Measurements from ENCODE around the gene LDB3. TPM values are rescaled to one million over a fixed set of nuclear protein-coding genes. Genes with fewer than 3 reads are reported as not detected.

The LDB3 gene
- total RNA-seq, 5 donors from 2014 or later (not counting 1 experiment from before 2014, with no cell fraction given), result 0.07 to 0.16 (median 0.12) TPM; not detected in 2

GRCh38 chr10:86684331-86685097 is 16.2 kb downstream of the LDB3 start:
- ChIA-PET POLR2A (no interaction called here), CTCF (interaction anchor here in 1 of 2 donors (0.5 to 0.9 kb wide), 2 partner anchors 15 to 528 kb away, joined by 3 read pairs; no protein-coding TSS in a partner anchor)
- no peak overlapping the region for H3K27ac Mint-ChIP-seq

GRCh38 chr10:86685416-86685815 is 17.1 kb downstream of the LDB3 start:
- H3K36me3 Mint-ChIP-seq, result no peaks in the 10 kb centered on the region
- peaks cover 5 to 12% (median 7%) of the 10 kb centered on the region in 3 donors for H3K4me1 Mint-ChIP-seq
- H3K27me3 Mint-ChIP-seq, result peaks cover 0 to 12% of the 10 kb centered on the region in 2 donors
- no peak overlapping the region for H3K27ac ChIP-seq (ENCODE audit: low read length)
- ChIA-PET CTCF (no interaction called here), POLR2A (no interaction called here)
- no peak overlapping the region for H3K27ac Mint-ChIP-seq
- H3K36me3 ChIP-seq (ENCODE audit: control insufficient read depth in 2 of 2, extremely low read depth in 1 of 2, insufficient read depth in 1 of 2, low read length in 1 of 2), result no peaks in the 10 kb centered on the region
- WGBS (ENCODE audit: insufficient coverage), result 85% methylated on average over 8 of the region's 9 CpGs
- H3K9me3 Mint-ChIP-seq, result no peaks in the 10 kb centered on the region
- ATAC-seq (replicated peaks in 1 of 4) (no peak), DNase-seq (no peak)
- H3K4me1 ChIP-seq (ENCODE audit: control insufficient read depth in 1 of 2, extremely low read depth in 1 of 2, insufficient read depth in 2 of 2, low read length in 2 of 2), result peaks cover 0 to 9% of the 10 kb centered on the region in 2 experiments
- no peak overlapping the region for H3K4me3 ChIP-seq (ENCODE audit: control insufficient read depth in 1 of 2, extremely low read depth in 1 of 2, low read length in 1 of 2)
- H3K9me3 ChIP-seq, result no peaks in the 10 kb centered on the region
- peaks cover 0 to 40% of the 10 kb centered on the region in 2 experiments for H3K27me3 ChIP-seq (replicated peaks in 1 of 2; ENCODE audit: control insufficient read depth in 2 of 2, extremely low read depth in 1 of 2, insufficient read depth in 2 of 2, low read length in 1 of 2)
- no peak overlapping the region for H3K4me3 Mint-ChIP-seq

More at GRCh38 chr10:86684331-86685097, 16.2 kb downstream of the LDB3 start:
- Histone ChIP-seq H3K4me3 (ENCODE audit: control insufficient read depth in 1 of 2, extremely low read depth in 1 of 2, low read length in 1 of 2) (no peak overlapping the region), H3K27me3 (replicated peaks in 1 of 2; ENCODE audit: control insufficient read depth in 2 of 2, extremely low read depth in 1 of 2, insufficient read depth in 2 of 2, low read length in 1 of 2) (peaks cover 0 to 45% of the 10 kb centered on the region in 2 experiments), H3K9me3 (no peaks in the 10 kb centered on the region), H3K27ac (ENCODE audit: low read length) (no peak overlapping the region), H3K4me1 (ENCODE audit: control insufficient read depth in 1 of 2, extremely low read depth in 1 of 2, insufficient read depth in 2 of 2, low read length in 2 of 2) (peaks cover 0 to 9% of the 10 kb centered on the region in 2 experiments), H3K36me3 (ENCODE audit: control insufficient read depth in 2 of 2, extremely low read depth in 1 of 2, insufficient read depth in 1 of 2, low read length in 1 of 2) (no peaks in the 10 kb centered on the region)
- Mint-ChIP-seq H3K4me3 (no peak overlapping the region), H3K36me3 (no peaks in the 10 kb centered on the region), H3K9me3 (no peaks in the 10 kb centered on the region), H3K4me1 (peaks cover 5 to 12% (median 7%) of the 10 kb centered on the region in 3 donors), H3K27me3 (peaks cover 0 to 12% of the 10 kb centered on the region in 2 donors)
- DNase-seq (no peak), ATAC-seq (replicated peaks in 1 of 4) (no peak)
- WGBS (ENCODE audit: insufficient coverage), result 53% methylated on average over 6 of the region's 9 CpGs

- Histone ChIP-seq H3K27me3 (replicated peaks in 1 of 2; ENCODE audit: control insufficient read depth in 2 of 2, extremely low read depth in 1 of 2, insufficient read depth in 2 of 2, low read length in 1 of 2) (peaks cover 0 to 40% of the 10 kb centered on the region in 2 experiments), H3K4me1 (ENCODE audit: control insufficient read depth in 1 of 2, extremely low read depth in 1 of 2, insufficient read depth in 2 of 2, low read length in 2 of 2) (peaks cover 0 to 9% of the 10 kb centered on the region in 2 experiments), H3K4me3 (ENCODE audit: control insufficient read depth in 1 of 2, extremely low read depth in 1 of 2, low read length in 1 of 2) (no peak overlapping the region), H3K9me3 (no peaks in the 10 kb centered on the region), H3K36me3 (ENCODE audit: control insufficient read depth in 2 of 2, extremely low read depth in 1 of 2, insufficient read depth in 1 of 2, low read length in 1 of 2) (no peaks in the 10 kb centered on the region), H3K27ac (ENCODE audit: low read length) (no peak overlapping the region)
- Mint-ChIP-seq H3K4me1 (peaks cover 5 to 12% (median 7%) of the 10 kb centered on the region in 3 donors), H3K9me3 (no peaks in the 10 kb centered on the region), H3K27me3 (peaks cover 0 to 12% of the 10 kb centered on the region in 2 donors), H3K4me3 (no peak overlapping the region), H3K36me3 (no peaks in the 10 kb centered on the region), H3K27ac (no peak overlapping the region)
- DNase-seq (no peak), ATAC-seq (replicated peaks in 1 of 4) (no peak)
- ChIA-PET POLR2A (no interaction called here), CTCF (interaction anchor here in 1 of 2 donors (0.7 kb wide), 1 partner anchor 149 kb away, joined by 6 read pairs; no protein-coding TSS in a partner anchor)
- WGBS (ENCODE audit: insufficient coverage), result 82% methylated on average over 8 of the region's 13 CpGs
Measured at GRCh38 chr10:86685893-86686632, 17.8 kb downstream of the LDB3 start.

- Histone ChIP-seq H3K4me1 (ENCODE audit: control insufficient read depth in 1 of 2, extremely low read depth in 1 of 2, insufficient read depth in 2 of 2, low read length in 2 of 2) (peaks cover 0 to 9% of the 10 kb centered on the region in 2 experiments), H3K27ac (ENCODE audit: low read length) (no peak overlapping the region), H3K27me3 (replicated peaks in 1 of 2; ENCODE audit: control insufficient read depth in 2 of 2, extremely low read depth in 1 of 2, insufficient read depth in 2 of 2, low read length in 1 of 2) (peaks cover 0 to 37% of the 10 kb centered on the region in 2 experiments), H3K9me3 (no peaks in the 10 kb centered on the region), H3K36me3 (ENCODE audit: control insufficient read depth in 2 of 2, extremely low read depth in 1 of 2, insufficient read depth in 1 of 2, low read length in 1 of 2) (no peaks in the 10 kb centered on the region), H3K4me3 (ENCODE audit: control insufficient read depth in 1 of 2, extremely low read depth in 1 of 2, low read length in 1 of 2) (no peak overlapping the region)
- Mint-ChIP-seq H3K4me1 (peaks cover 5 to 12% (median 7%) of the 10 kb centered on the region in 3 donors), H3K36me3 (no peaks in the 10 kb centered on the region), H3K27ac (no peak overlapping the region), H3K27me3 (peaks cover 0 to 12% of the 10 kb centered on the region in 2 donors), H3K9me3 (no peaks in the 10 kb centered on the region), H3K4me3 (no peak overlapping the region)
- ChIA-PET POLR2A (no interaction called here), CTCF (interaction anchor here in 1 of 2 donors (0.6 to 0.7 kb wide), 2 partner anchors 82 to 148 kb away, joined by 3 to 6 read pairs; no protein-coding TSS in a partner anchor)
- ATAC-seq (replicated peaks in 1 of 4), result no peak
- no peak for DNase-seq
- WGBS (ENCODE audit: insufficient coverage), result 85% methylated on average over 15 of the region's 19 CpGs
Measured at GRCh38 chr10:86686972-86687371, 18.7 kb downstream of the LDB3 start.

- Histone ChIP-seq H3K36me3 (ENCODE audit: control insufficient read depth in 2 of 2, extremely low read depth in 1 of 2, insufficient read depth in 1 of 2, low read length in 1 of 2) (no peaks in the 10 kb centered on the region), H3K9me3 (no peaks in the 10 kb centered on the region), H3K27me3 (replicated peaks in 1 of 2; ENCODE audit: control insufficient read depth in 2 of 2, extremely low read depth in 1 of 2, insufficient read depth in 2 of 2, low read length in 1 of 2) (peaks cover 0 to 33% of the 10 kb centered on the region in 2 experiments), H3K4me1 (ENCODE audit: control insufficient read depth in 1 of 2, extremely low read depth in 1 of 2, insufficient read depth in 2 of 2, low read length in 2 of 2) (peaks cover 0 to 9% of the 10 kb centered on the region in 2 experiments), H3K4me3 (ENCODE audit: control insufficient read depth in 1 of 2, extremely low read depth in 1 of 2, low read length in 1 of 2) (no peak overlapping the region), H3K27ac (ENCODE audit: low read length) (no peak overlapping the region)
- H3K4me3 Mint-ChIP-seq, result no peak overlapping the region
- peaks cover 0 to 12% of the 10 kb centered on the region in 2 donors for H3K27me3 Mint-ChIP-seq
- H3K27ac Mint-ChIP-seq, result no peak overlapping the region
- WGBS (ENCODE audit: insufficient coverage), result no CpG with 5 or more reads among the region's 4 CpGs
- POLR2A ChIA-PET, result no interaction called here
- H3K4me1 Mint-ChIP-seq, result peaks cover 5 to 12% (median 7%) of the 10 kb centered on the region in 3 donors
- no peaks in the 10 kb centered on the region for H3K9me3 Mint-ChIP-seq
- no peak for DNase-seq
- ATAC-seq (replicated peaks in 1 of 4), result no peak
- H3K36me3 Mint-ChIP-seq, result no peaks in the 10 kb centered on the region
- CTCF ChIA-PET, result interaction anchor here in 1 of 2 donors (1.0 to 1.5 kb wide), 2 partner anchors 21 to 212 kb away, joined by 3 to 4 read pairs; no protein-coding TSS in a partner anchor
Measured at GRCh38 chr10:86687750-86688149, 19.4 kb downstream of the LDB3 start.

GRCh38 chr10:86688398-86688921 is 20.1 kb downstream of the LDB3 start:
- peaks cover 0 to 33% of the 10 kb centered on the region in 2 experiments for H3K27me3 ChIP-seq (replicated peaks in 1 of 2; ENCODE audit: control insufficient read depth in 2 of 2, extremely low read depth in 1 of 2, insufficient read depth in 2 of 2, low read length in 1 of 2)
- H3K27ac ChIP-seq (ENCODE audit: low read length), result no peak overlapping the region
- POLR2A ChIA-PET, result no interaction called here
- CTCF ChIA-PET, result interaction anchor here in 1 of 2 donors (0.9 to 1.5 kb wide), 3 partner anchors 17 to 212 kb away, joined by 3 to 5 read pairs (median 4); no protein-coding TSS in a partner anchor
- H3K27me3 Mint-ChIP-seq, result peaks cover 0 to 6% of the 10 kb centered on the region in 2 donors
- H3K36me3 ChIP-seq (ENCODE audit: control insufficient read depth in 2 of 2, extremely low read depth in 1 of 2, insufficient read depth in 1 of 2, low read length in 1 of 2), result no peaks in the 10 kb centered on the region
- H3K4me3 Mint-ChIP-seq, result peak overlapping the region in 1 of 3 donors; percentile 13
- H3K27ac Mint-ChIP-seq, result no peak overlapping the region
- H3K4me3 ChIP-seq (ENCODE audit: control insufficient read depth in 1 of 2, extremely low read depth in 1 of 2, low read length in 1 of 2), result no peak overlapping the region
- H3K4me1 Mint-ChIP-seq, result peaks cover 5 to 12% (median 7%) of the 10 kb centered on the region in 3 donors
- WGBS (ENCODE audit: insufficient coverage), result 34% methylated on average over 6 of the region's 8 CpGs
- no peaks in the 10 kb centered on the region for H3K9me3 Mint-ChIP-seq
- H3K9me3 ChIP-seq, result no peaks in the 10 kb centered on the region
- H3K36me3 Mint-ChIP-seq, result no peaks in the 10 kb centered on the region
- peak; percentile 74 to 85 (median 80) for ATAC-seq (replicated peaks in 1 of 4)
- peaks cover 0 to 9% of the 10 kb centered on the region in 2 experiments for H3K4me1 ChIP-seq (ENCODE audit: control insufficient read depth in 1 of 2, extremely low read depth in 1 of 2, insufficient read depth in 2 of 2, low read length in 2 of 2)
- peak in 30 of 35 experiments; percentile 16 to 73 (median 32) for DNase-seq

All from T-cell (primary cell).